HG02981 (cell line): ENCODE measurements around the gene ERGIC2.
"Not testable (repeated sequence)": the region's sequence is repeated elsewhere in the genome, so short reads cannot be mapped to it uniquely, and the experiment has no call there.

Source experiments
- ATAC-seq: cut with Tn5 transposase; IDR thresholded peaks from one replicate; pipeline ENCODE4 v1.9.1; 2021; ENCODE audit warnings: mild to moderate bottlenecking, moderate library complexity; ENCODE audit not compliant: unreplicated experiment

ERGIC2 gene

GRCh38 chr12:29380536-29381523, at the start of gene ERGIC2:
Gene ERGIC2, minus strand, starts transcription at chr12:29381172. Its CDS starts 9,539 bp downstream, at chr12:29371633.
- peak; percentile 95 for ATAC-seq

GRCh38 chr12:29430716-29431044, 49.7 kb upstream of the ERGIC2 start:
- no peak for ATAC-seq

- ATAC-seq: no peak
Observed at GRCh38 chr12:29429999-29430715, 49.2 kb upstream of the ERGIC2 start.

GRCh38 chr12:29428633-29429032, 47.7 kb upstream of the ERGIC2 start:
- peak; percentile 42 for ATAC-seq

- ATAC-seq: peak; percentile 98
Observed at GRCh38 chr12:29427964-29428363, 47.0 kb upstream of the ERGIC2 start.

GRCh38 chr12:29426498-29426897, 45.5 kb upstream of the ERGIC2 start:
- no peak for ATAC-seq

- no peak for ATAC-seq
Observed at GRCh38 chr12:29425722-29426121, 44.8 kb upstream of the ERGIC2 start.

- no peak for ATAC-seq
Observed at GRCh38 chr12:29416748-29417147, 35.8 kb upstream of the ERGIC2 start.

GRCh38 chr12:29415111-29415510, 34.1 kb upstream of the ERGIC2 start:
- no peak for ATAC-seq

GRCh38 chr12:29414368-29414767, 33.4 kb upstream of the ERGIC2 start:
- no peak for ATAC-seq

GRCh38 chr12:29405561-29405960, 24.6 kb upstream of the ERGIC2 start:
- ATAC-seq: no peak

GRCh38 chr12:29403991-29404390, 23.0 kb upstream of the ERGIC2 start:
- ATAC-seq: no peak

- no peak for ATAC-seq
Observed at GRCh38 chr12:29402437-29402836, 21.5 kb upstream of the ERGIC2 start.

GRCh38 chr12:29398495-29398894, 17.5 kb upstream of the ERGIC2 start:
- peak; percentile 54 for ATAC-seq

GRCh38 chr12:29396774-29397173, 15.8 kb upstream of the ERGIC2 start:
- no peak for ATAC-seq

GRCh38 chr12:29395356-29395755, 14.4 kb upstream of the ERGIC2 start:
- ATAC-seq: no peak

- not testable (repeated sequence) for ATAC-seq
Observed at GRCh38 chr12:29390419-29390818, 9.4 kb upstream of the ERGIC2 start.

- ATAC-seq: no peak
Observed at GRCh38 chr12:29389295-29389919, 8.4 kb upstream of the ERGIC2 start.

GRCh38 chr12:29386084-29386680, 5.2 kb upstream of the ERGIC2 start:
- not testable (repeated sequence) for ATAC-seq

GRCh38 chr12:29385194-29385593, 4.2 kb upstream of the ERGIC2 start:
- ATAC-seq: not testable (repeated sequence)

GRCh38 chr12:29382251-29382650, 1.3 kb upstream of the ERGIC2 start:
- ATAC-seq: no peak
